HepG2 (cell line): ENCODE results near the gene MAP3K7CL. TPM values are rescaled to one million over a fixed set of nuclear protein-coding genes. Genes with fewer than 3 reads are reported as not detected.

Experiments used
- ATAC-seq: fragments of 200-7000 bp; cut with Tn5 transposase; 3 replicates; pipeline ENCODE4 v1.9.1; 2020; ENCODE audit warnings: mild to moderate bottlenecking, moderate library complexity
- BruUV-seq: library from RNA; stranded (reverse); fragments of 400-500 nt; replicated peaks from 2 replicates; lab custom pipeline; 2021; lab: Mats Ljungman, UMichigan
- CTCF ChIA-PET: fragments of 300-600 bp; formaldehyde crosslinking; extraction: SDS; loops from one replicate; lab custom pipeline; 2021; ENCODE audit warnings: low total read pairs, inconsistent platforms, low intra/inter-chr PET ratio; lab: Yijun Ruan, JAX
- POLR2A ChIA-PET: fragments of 350-600 bp; sonication (Branson Sonifier 250); formaldehyde crosslinking; loops from one replicate; lab custom pipeline; 2020; ENCODE audit warnings: antibody characterized with exemption, inconsistent platforms; lab: Yijun Ruan, JAX
- DNase-seq: peaks from one replicate; pipeline ENCODE4 v3.0.0-alpha.2; 2015; ENCODE audit warnings: low spot score
- FAIRE-seq: peaks from 3 replicates; lab custom pipeline; 2011; peaks lifted over from hg19 to GRCh38; lab: Jason Lieb, UNC
- H2AFZ ChIP-seq: one replicate; pipeline ENCODE4 v1.6.1; 2011; ENCODE audit warnings: low read length, inconsistent platforms
- H3K27ac ChIP-seq: fragments of 300-600 bp; 3 replicates; pipeline ENCODE4 v1.8.0; 2011; ENCODE audit warnings: mixed run types, mild to moderate bottlenecking, mixed read lengths, low read length, inconsistent platforms; ENCODE audit not compliant: insufficient read depth; ENCODE audit errors: extremely low read length
- H3K27me3 ChIP-seq, 2 experiments: fragments of 200-600 bp in 1 of 2; 2 replicates in 1 of 2; 3 replicates in 1 of 2; pipeline versions ENCODE4 v1.6.0 to v1.8.0; 2011; ENCODE audit warnings: low read length in 2 of 2, mild to moderate bottlenecking in 2 of 2, moderate library complexity in 2 of 2, inconsistent platforms in 1 of 2; ENCODE audit not compliant: insufficient read depth in 2 of 2, control insufficient read depth in 1 of 2
- H3K36me3 ChIP-seq, 2 experiments: fragments of 200-600 bp in 1 of 2; replicated peaks in 1 of 2; 2 replicates in 1 of 2; 3 replicates in 1 of 2; pipeline versions ENCODE4 v1.5.1 to v1.8.0; 2011; ENCODE audit warnings: low read length in 2 of 2, inconsistent platforms in 1 of 2; ENCODE audit not compliant: insufficient read depth in 2 of 2, control insufficient read depth in 1 of 2
- H3K4me1 ChIP-seq: 2 replicates; pipeline ENCODE4 v1.5.1; 2012; ENCODE audit warnings: low read length, inconsistent platforms; ENCODE audit not compliant: insufficient read depth
- H3K4me2 ChIP-seq: 2 replicates; pipeline ENCODE4 v1.6.0; 2011; ENCODE audit warnings: low read depth, low read length, inconsistent platforms
- H3K4me3 ChIP-seq, 3 experiments: fragments of 200-600 bp in 1 of 3; sonication (generic), shearing (Covaris generic) in 1 of 3; replicated peaks in 1 of 3; 2 replicates each; pipeline ENCODE4 v1.5.1; 2011 to 2016; ENCODE audit warnings: low read length in 3 of 3, inconsistent platforms in 2 of 3, low read depth in 2 of 3, mild to moderate bottlenecking in 2 of 3, control low read depth in 1 of 3, mixed read lengths in 1 of 3; ENCODE audit not compliant: insufficient read depth in 1 of 3
- H3K79me2 ChIP-seq: one replicate; pipeline ENCODE4 v1.6.1; 2011; ENCODE audit warnings: low read length, inconsistent platforms; ENCODE audit not compliant: insufficient read depth
- H3K9ac ChIP-seq: 2 replicates; pipeline ENCODE4 v1.6.0; 2011; ENCODE audit warnings: mild to moderate bottlenecking, low read depth, low read length, inconsistent platforms; ENCODE audit not compliant: insufficient read depth
- H3K9me3 ChIP-seq: 2 replicates; pipeline ENCODE4 v1.5.1; 2012; ENCODE audit warnings: mild to moderate bottlenecking, low read length
- H4K20me1 ChIP-seq: 2 replicates; pipeline ENCODE4 v1.6.0; 2011; ENCODE audit warnings: inconsistent platforms, mild to moderate bottlenecking, low read length, moderate library complexity; ENCODE audit not compliant: insufficient read depth
- EHMT2 ChIP-seq: fragments of 200-600 bp; sonication (generic); IDR thresholded peaks from 2 replicates; pipeline ENCODE4 v1.7.0; 2017; ENCODE audit warnings: antibody characterized with exemption, low read depth, low read length, borderline replicate concordance
- ELF1 ChIP-seq: sonication (generic); formaldehyde crosslinking; IDR thresholded peaks from 2 replicates; pipeline ENCODE4 v1.4.0; 2020; ENCODE audit warnings: missing genetic modification reagents
- KAT8 ChIP-seq: IDR thresholded peaks from 2 replicates; pipeline ENCODE4 v1.6.1; 2016; ENCODE audit warnings: missing genetic modification reagents, missing compliant biosample characterization
- KMT2B ChIP-seq: IDR thresholded peaks from 2 replicates; pipeline ENCODE4 v1.6.1; 2016; ENCODE audit warnings: missing genetic modification reagents, missing compliant biosample characterization
- MYC ChIP-seq: sonication (generic); formaldehyde crosslinking; IDR thresholded peaks from 2 replicates; pipeline ENCODE4 v1.9.0; 2021; ENCODE audit warnings: missing genetic modification reagents, borderline replicate concordance
- NFE2L2 ChIP-seq: fragments of 150-350 bp; IDR thresholded peaks from 2 replicates; pipeline ENCODE4 v1.6.1; 2014; ENCODE audit warnings: low read length
- NR2F2 ChIP-seq: IDR thresholded peaks from 2 replicates; pipeline ENCODE4 v1.6.1; 2012; ENCODE audit warnings: low read depth, inconsistent platforms, borderline replicate concordance
- PPARG ChIP-seq: conservative IDR thresholded peaks from 2 replicates; pipeline ENCODE4 v1.6.1; 2016; ENCODE audit warnings: missing biosample characterization, missing genetic modification reagents
- RARA ChIP-seq: IDR thresholded peaks from 2 replicates; pipeline ENCODE4 v1.6.1; 2016; ENCODE audit warnings: missing genetic modification reagents, missing compliant biosample characterization
- SMYD3 ChIP-seq: sonication (generic); formaldehyde crosslinking; IDR thresholded peaks from 2 replicates; pipeline ENCODE4 v1.8.1; 2023; ENCODE audit warnings: mild to moderate bottlenecking, missing genetic modification reagents
- TERF1 ChIP-seq: sonication (generic); formaldehyde crosslinking; IDR thresholded peaks from 2 replicates; pipeline ENCODE4 v1.8.0; 2022; ENCODE audit warnings: mild to moderate bottlenecking, missing genetic modification reagents, moderate library complexity
- ZBTB4 ChIP-seq: sonication (generic); formaldehyde crosslinking; IDR thresholded peaks from 2 replicates; pipeline ENCODE4 v1.4.0; 2020; ENCODE audit warnings: missing genetic modification reagents, mild to moderate bottlenecking, borderline replicate concordance
- ZNF280B ChIP-seq: sonication (generic); formaldehyde crosslinking; IDR thresholded peaks from 2 replicates; pipeline ENCODE4 v1.5.0; 2020; ENCODE audit warnings: missing genetic modification reagents, mild to moderate bottlenecking, borderline replicate concordance
- ZNF468 ChIP-seq: sonication (generic); formaldehyde crosslinking; IDR thresholded peaks from 2 replicates; pipeline ENCODE4 v1.8.0; 2022; ENCODE audit warnings: mild to moderate bottlenecking, moderate library complexity, missing genetic modification reagents
- ZNF510 ChIP-seq: sonication (generic); formaldehyde crosslinking; IDR thresholded peaks from 2 replicates; pipeline ENCODE4 v1.4.0; 2020; ENCODE audit warnings: low read depth, mild to moderate bottlenecking, missing genetic modification reagents
- ZNF616 ChIP-seq: sonication (generic); formaldehyde crosslinking; IDR thresholded peaks from 2 replicates; pipeline ENCODE4 v1.5.0; 2020; ENCODE audit warnings: low read depth, mild to moderate bottlenecking, missing genetic modification reagents
- ZNF792 ChIP-seq: IDR thresholded peaks from 2 replicates; pipeline ENCODE4 v1.6.1; 2016
- WGBS: methylation state at CpG from one replicate; pipeline ENCODE4 v1.1.6; 2017; ENCODE audit warnings: low lambda C conversion rate; 5-methylcytosine and 5-hydroxymethylcytosine counted together
- in situ Hi-C: cut with HindIII; loops from 2 replicates; pipeline ENCODE4 v1.10.0; 2017; ENCODE audit warnings: low pct_unique_long_range_greater_than_20kb; ENCODE audit not compliant: extremely low pct_ligation_motif_present
- intact Hi-C: fragments of 100-400 bp; cut with micrococcal nuclease; formaldehyde crosslinking; loops from one replicate; pipeline ENCODE4 v1.10.0; 2022; ENCODE audit not compliant: unreplicated experiment
- polyA plus RNA-seq, 8 experiments: library from polyadenylated mRNA; depleted of rRNA in 3 of 8; stranded (reverse) in 7 of 8; unstranded in 1 of 8; fragments of >200 nt; fragmentation: Illumina TruSeq in 4 of 8; extraction: Trizol in 4 of 8; gene quantifications; 2 replicates each; pipeline versions ENCODE4 v1.2.1 to v1.2.3, GENCODE V29; 2011 to 2016; ENCODE audit warnings: low read depth in 4 of 8, missing spikeins in 1 of 8, mixed read lengths in 1 of 8; ENCODE audit not compliant: insufficient read depth in 1 of 8
- total RNA-seq, 5 experiments: library from RNA; depleted of rRNA; stranded (reverse); fragments of >200 nt; fragmentation: Illumina TruSeq; extraction: Trizol; gene quantifications; 2 replicates each; pipeline ENCODE4 v1.2.3, GENCODE V29; 2016; ENCODE audit warnings: low read depth in 1 of 5

MAP3K7CL gene
- total and polyA plus RNA-seq, 2 of the 13 experiments (the other 11 are each of a cell fraction or from before 2014, with no cell fraction given), result 0.04 to 0.15 TPM

GRCh38 chr21:29182691-29183092 lies 52.2 kb downstream of the MAP3K7CL start (continued):
- TF ChIP-seq TERF1 (no peak), ELF1 (CRISPR knock-in tag) (no peak), NR2F2 (no peak)

GRCh38 chr21:29184037-29184436 lies 53.6 kb downstream of the MAP3K7CL start:
- peak; percentile 36 for DNase-seq
- Histone ChIP-seq H3K9me3 (no peaks in the 10 kb centered on the region), H3K79me2 (no peaks in the 10 kb centered on the region), H2AFZ (no peak overlapping the region), H3K4me3 (no peak overlapping the region), H3K27ac (no peak overlapping the region), H3K27me3 (no peaks in the 10 kb centered on the region), H3K4me2 (no peak overlapping the region), H3K36me3 (no peaks in the 10 kb centered on the region), H3K9ac (no peak overlapping the region), H3K4me1 (peaks cover 36% of the 10 kb centered on the region), H4K20me1 (no peaks in the 10 kb centered on the region)
- POLR2A ChIA-PET, result no interaction called here
- CTCF ChIA-PET, result no interaction called here
- intact Hi-C loops (no loop called here), in situ Hi-C loops (loop anchor here (10.0 kb wide), 1 partner anchor 111 kb away; the partner anchor contains the start of gene BACH1)
- ATAC-seq, result peak; percentile 33; the same call in 1 of the 3 replicates
- BruUV-seq, result no TSS peak
- WGBS, result 8% methylated on average over 1 of the region's 1 CpG
- no peak for FAIRE-seq
- TF ChIP-seq RARA (CRISPR knock-in tag) (peak; percentile 87), ZNF468 (CRISPR knock-in tag) (no peak), EHMT2 (no peak), SMYD3 (CRISPR knock-in tag) (no peak), ZNF792 (no peak), ZNF616 (CRISPR knock-in tag) (no peak), PPARG (CRISPR knock-in tag) (peak; percentile 72), ZBTB4 (CRISPR knock-in tag) (no peak), NFE2L2 (no peak), MYC (CRISPR knock-in tag) (no peak), ZNF280B (CRISPR knock-in tag) (no peak), ZNF510 (CRISPR knock-in tag) (no peak), KMT2B (CRISPR knock-in tag) (no peak), KAT8 (no peak)
